Small intestine (tissue), 7 donors: ENCODE measurements around the gene TMEM86A. TPM values are rescaled to one million over a fixed set of nuclear protein-coding genes. Genes with fewer than 3 reads are reported as not detected.
"Not testable (repeated sequence)": the region's sequence is repeated elsewhere in the genome, so short reads cannot be mapped to it uniquely, and the experiment has no call there.

ENCODE experiments used
- DNase-seq, 2 donors: peaks; one replicate each; pipeline versions ENCODE4 v3.0.0 to v3.0.0-alpha.2; 2013
- FAIRE-seq: peaks from 2 replicates; lab custom pipeline; 2012; peaks lifted over from hg19 to GRCh38; lab: Jason Lieb, UNC
- H3K27ac ChIP-seq, 3 donors: one replicate each; pipeline ENCODE4 v1.5.1; 2013; ENCODE audit warnings: low read length in 2 of 3, mild to moderate bottlenecking in 2 of 3, control low read depth in 1 of 3, inconsistent platforms in 1 of 3, low read depth in 1 of 3, moderate library complexity in 1 of 3
- H3K27me3 ChIP-seq, 3 donors: one replicate each; pipeline ENCODE4 v1.6.1; 2013; ENCODE audit warnings: low read length in 3 of 3, inconsistent platforms in 1 of 3; ENCODE audit not compliant: control insufficient read depth in 3 of 3, insufficient read depth in 3 of 3
- H3K36me3 ChIP-seq, 3 donors: one replicate each; pipeline ENCODE4 v1.6.1; 2013; ENCODE audit warnings: low read length in 3 of 3, inconsistent platforms in 1 of 3, low read depth in 1 of 3, mild to moderate bottlenecking in 1 of 3, moderate library complexity in 1 of 3; ENCODE audit not compliant: control insufficient read depth in 3 of 3, insufficient read depth in 2 of 3
- H3K4me1 ChIP-seq, 3 donors: one replicate each; pipeline ENCODE4 v1.6.1; 2013; ENCODE audit warnings: low read length in 2 of 3, inconsistent platforms in 1 of 3, low read depth in 1 of 3, mild to moderate bottlenecking in 1 of 3, moderate library complexity in 1 of 3; ENCODE audit not compliant: control insufficient read depth in 3 of 3, insufficient read depth in 2 of 3
- H3K4me3 ChIP-seq, 3 donors: one replicate each; pipeline ENCODE4 v1.5.1; 2013; ENCODE audit warnings: low read length in 3 of 3, control low read depth in 1 of 3, inconsistent platforms in 1 of 3, low read depth in 1 of 3, mild to moderate bottlenecking in 1 of 3, moderate library complexity in 1 of 3
- H3K9me3 ChIP-seq, 2 donors: one replicate each; pipeline ENCODE4 v1.6.1; 2013; ENCODE audit warnings: low read depth in 1 of 2, low read length in 1 of 2; ENCODE audit not compliant: control insufficient read depth in 2 of 2, insufficient read depth in 1 of 2
- WGBS, 3 donors: extraction: QIAGEN DNeasy Blood & Tissue Kit; methylation state at CpG; one replicate each; pipeline ENCODE4 v1.1.7; 2013; 5-methylcytosine and 5-hydroxymethylcytosine counted together
- polyA plus RNA-seq, 4 donors: library from polyadenylated mRNA; stranded (reverse) in 3 of 4; unstranded in 1 of 4; fragments of 200-250 nt in 3 of 4; fragments of 120-200 nt in 1 of 4; gene quantifications; one replicate each; pipeline versions ENCODE4 v1.2.1 to v1.2.3, GENCODE V29; 2013
- donor health status: healthy with polysubstance abuse.
- donor health status: control.
- donor health status: control.
- donor health status: Bipolar disorder and iron deficiency.
- donor health status: healthy.

The TMEM86A gene
- polyA plus RNA-seq, 4 donors: 0.22 to 1.6 (median 1.1) TPM

GRCh38 chr11:18669711-18670110 is 28.9 kb upstream of the TMEM86A start:
- Histone ChIP-seq H3K36me3 (no peaks in the 10 kb centered on the region), H3K9me3 (no peaks in the 10 kb centered on the region), H3K27me3 (no peaks in the 10 kb centered on the region), H3K27ac (no peak overlapping the region), H3K4me3 (no peak overlapping the region), H3K4me1 (peaks cover 0 to 3% (median 3%) of the 10 kb centered on the region in 3 donors)
- FAIRE-seq (no peak), DNase-seq (peak in 1 of 2 donors; percentile 15)
- WGBS, 3 donors: 64 to 81% (median 68%) methylated on average over 4 of the region's 4 CpGs

GRCh38 chr11:18671246-18671645 is 27.3 kb upstream of the TMEM86A start:
- no peak for DNase-seq
- no peak overlapping the region for H3K27ac ChIP-seq
- no peak overlapping the region for H3K4me3 ChIP-seq
- 70 to 86% (median 82%) methylated on average over 2 of the region's 2 CpGs for WGBS, 3 donors
- H3K4me1 ChIP-seq: peaks cover 0 to 3% (median 3%) of the 10 kb centered on the region in 3 donors
- no peaks in the 10 kb centered on the region for H3K9me3 ChIP-seq
- H3K27me3 ChIP-seq: no peaks in the 10 kb centered on the region
- no peak for FAIRE-seq
- no peaks in the 10 kb centered on the region for H3K36me3 ChIP-seq

- FAIRE-seq, H3K27me3 ChIP-seq, H3K9me3 ChIP-seq, H3K36me3 ChIP-seq, H3K4me1 ChIP-seq, H3K27ac ChIP-seq, H3K4me3 ChIP-seq: not testable (repeated sequence)
- peak in 1 of 2 donors; percentile 50 for DNase-seq
- WGBS, 3 donors: 64 to 85% (median 65%) methylated on average over 7 of the region's 7 CpGs
Observed at GRCh38 chr11:18672209-18672608, 26.4 kb upstream of the TMEM86A start.

- Histone ChIP-seq H3K27ac (no peak overlapping the region), H3K9me3 (no peaks in the 10 kb centered on the region), H3K27me3 (no peaks in the 10 kb centered on the region), H3K4me3 (no peak overlapping the region), H3K4me1 (no peaks in the 10 kb centered on the region), H3K36me3 (no peaks in the 10 kb centered on the region)
- DNase-seq: no peak
- WGBS, 3 donors: 61 to 82% (median 65%) methylated on average over 4 of the region's 4 CpGs
- FAIRE-seq: no peak
Observed at GRCh38 chr11:18676803-18677202, 21.8 kb upstream of the TMEM86A start.

GRCh38 chr11:18677560-18677959 is 21.0 kb upstream of the TMEM86A start:
- H3K4me3 ChIP-seq: no peak overlapping the region
- H3K4me1 ChIP-seq: no peaks in the 10 kb centered on the region
- DNase-seq: no peak
- H3K36me3 ChIP-seq: no peaks in the 10 kb centered on the region
- FAIRE-seq: no peak
- no peaks in the 10 kb centered on the region for H3K27me3 ChIP-seq
- WGBS, 3 donors: 80 to 90% (median 81%) methylated on average over 3 of the region's 3 CpGs
- H3K27ac ChIP-seq: no peak overlapping the region
- no peaks in the 10 kb centered on the region for H3K9me3 ChIP-seq

- H3K4me3 ChIP-seq, FAIRE-seq, H3K36me3 ChIP-seq, DNase-seq, H3K4me1 ChIP-seq, H3K9me3 ChIP-seq, H3K27ac ChIP-seq, H3K27me3 ChIP-seq: not testable (repeated sequence)
- WGBS, 3 donors: 60 to 95% (median 92%) methylated on average over 1 of the region's 1 CpG
Observed at GRCh38 chr11:18681949-18682348, 16.6 kb upstream of the TMEM86A start.

GRCh38 chr11:18682466-18682865 is 16.1 kb upstream of the TMEM86A start:
- 90 to 99% (median 91%) methylated on average over 3 of the region's 3 CpGs for WGBS, 3 donors
- Histone ChIP-seq H3K4me1 (no peaks in the 10 kb centered on the region), H3K4me3 (no peak overlapping the region), H3K27me3 (no peaks in the 10 kb centered on the region), H3K36me3 (no peaks in the 10 kb centered on the region), H3K9me3 (no peaks in the 10 kb centered on the region), H3K27ac (no peak overlapping the region)
- no peak for FAIRE-seq
- no peak for DNase-seq

- WGBS, 3 donors: 18 to 66% (median 40%) methylated on average over 1 of the region's 1 CpG
Observed at GRCh38 chr11:18684267-18684666, 14.3 kb upstream of the TMEM86A start.

GRCh38 chr11:18691467-18692140 is 7.0 kb upstream of the TMEM86A start:
- not testable (repeated sequence) for FAIRE-seq, DNase-seq, H3K27me3 ChIP-seq, H3K36me3 ChIP-seq, H3K4me3 ChIP-seq, H3K9me3 ChIP-seq, H3K27ac ChIP-seq, H3K4me1 ChIP-seq
- 71 to 78% (median 73%) methylated on average over 4 of the region's 4 CpGs for WGBS, 3 donors

More at GRCh38 chr11:18684267-18684666, 14.3 kb upstream of the TMEM86A start:
- Histone ChIP-seq H3K36me3 (no peaks in the 10 kb centered on the region), H3K4me3 (no peak overlapping the region), H3K9me3 (no peaks in the 10 kb centered on the region), H3K27me3 (no peaks in the 10 kb centered on the region), H3K27ac (no peak overlapping the region), H3K4me1 (no peaks in the 10 kb centered on the region)
- no peak for DNase-seq
- FAIRE-seq: no peak
